ENCODE measurements around the gene SS18L1. TPM values are rescaled to one million over a fixed set of nuclear protein-coding genes. Genes with fewer than 3 reads are reported as not detected.

SS18L1 gene
- total RNA-seq, 3 donors from 2014 or later (not counting 1 experiment from before 2014, with no cell fraction given): 19.1 to 26.0 (median 23.7) TPM

DNA sequence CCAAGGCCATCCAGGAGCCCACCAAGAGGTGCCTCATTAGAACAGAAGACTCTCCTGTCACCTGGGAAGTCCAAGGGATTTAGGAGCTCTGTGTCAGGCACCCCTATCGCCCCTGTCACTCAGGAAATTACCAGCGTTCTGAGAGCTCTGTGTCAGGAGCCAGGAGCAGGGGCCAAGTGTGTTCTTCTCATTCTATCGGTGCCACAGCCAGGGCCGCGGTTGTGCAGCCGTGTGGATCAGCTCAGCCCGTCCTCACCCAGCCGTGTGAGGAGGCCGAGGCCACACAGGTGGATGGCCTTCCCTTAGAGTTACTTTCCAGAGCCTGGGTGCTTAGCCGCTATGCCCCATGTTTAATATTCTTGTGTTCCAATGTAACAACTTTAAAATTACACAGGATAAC lies 49.1 kb downstream of the SS18L1 start:
- H3K9me3 Mint-ChIP-seq: no peaks in the 10 kb centered on the region
- intact Hi-C loops (cut with micrococcal nuclease): no loop called here
- no peaks in the 10 kb centered on the region for H3K27me3 Mint-ChIP-seq (ENCODE audit: low read depth in 2 of 2)
- H3K27ac Mint-ChIP-seq: no peak overlapping the region
- no peak for TF ChIP-seq CTCF (IDR thresholded peaks at IDR 0.05)
- no peak overlapping the region for H3K27ac ChIP-seq (ENCODE audit: low read length)
- peaks cover 18% of the 10 kb centered on the region for H3K36me3 ChIP-seq (ENCODE audit: control insufficient read depth, insufficient read depth, low read length)
- H3K4me3 ChIP-seq (ENCODE audit: low read length): no peak overlapping the region
- H3K27me3 ChIP-seq (ENCODE audit: control insufficient read depth, insufficient read depth, low read length): no peaks in the 10 kb centered on the region
- H3K36me3 Mint-ChIP-seq: no peaks in the 10 kb centered on the region
- H3K4me1 Mint-ChIP-seq: peaks cover 0 to 4% of the 10 kb centered on the region in 2 donors
- ATAC-seq: no peak
- no peaks in the 10 kb centered on the region for H3K4me1 ChIP-seq (ENCODE audit: control insufficient read depth, insufficient read depth, low read length)
- WGBS (ENCODE audit: insufficient coverage): 92% methylated on average over 10 of the region's 10 CpGs
- H3K9me3 ChIP-seq (ENCODE audit: control insufficient read depth, insufficient read depth, low read length): no peaks in the 10 kb centered on the region
- no peak for DNase-seq
- no peak overlapping the region for H3K4me3 Mint-ChIP-seq

DNA sequence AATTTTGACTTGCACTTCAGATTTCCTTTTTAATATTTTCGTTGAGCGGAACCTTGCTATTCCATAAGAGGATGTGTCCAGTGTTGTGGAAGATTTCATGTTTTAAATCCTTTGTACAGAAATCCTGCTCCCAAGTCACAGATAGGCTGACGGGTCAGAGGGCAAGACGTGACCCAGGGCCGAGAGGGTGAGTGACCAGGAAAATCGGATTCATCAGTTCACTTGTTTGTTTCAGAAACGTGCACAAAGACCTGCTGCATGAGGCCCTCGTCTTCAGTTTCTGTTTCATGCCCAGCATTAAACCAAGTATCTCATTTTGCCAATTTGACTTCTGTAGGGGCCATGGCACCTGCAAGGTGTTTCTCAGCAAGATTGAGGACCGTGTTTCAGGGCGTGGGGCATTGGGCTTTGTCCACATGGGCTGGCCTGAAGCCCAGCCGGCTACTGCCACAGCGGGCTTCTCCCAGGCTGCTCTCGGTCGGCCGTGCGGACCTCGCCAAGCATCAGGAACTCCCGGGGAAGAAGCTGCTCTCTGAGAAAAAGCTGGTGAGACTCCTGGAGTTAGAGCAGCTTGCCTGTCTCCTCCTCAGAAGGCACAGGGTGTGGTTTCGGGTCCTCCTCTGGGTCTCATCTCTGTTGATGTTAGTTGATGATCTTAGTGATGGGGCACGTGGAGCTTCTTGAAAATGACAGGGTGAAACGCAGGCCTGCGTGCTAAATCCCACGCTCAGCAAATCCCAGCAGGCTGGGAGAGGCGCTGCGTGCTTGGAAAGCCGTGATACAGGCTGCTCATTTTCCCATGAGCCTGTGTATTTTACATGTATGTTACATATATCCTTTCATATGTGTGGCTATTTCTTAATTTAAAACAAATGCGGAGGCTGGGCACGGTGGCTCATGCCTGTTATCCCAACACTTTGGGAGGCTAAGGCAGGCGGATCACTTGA lies 49.8 kb downstream of the SS18L1 start:
- no peak overlapping the region for H3K27ac Mint-ChIP-seq
- H3K4me3 ChIP-seq (ENCODE audit: low read length): no peak overlapping the region
- H3K36me3 ChIP-seq (ENCODE audit: control insufficient read depth, insufficient read depth, low read length): peaks cover 26% of the 10 kb centered on the region
- no peaks in the 10 kb centered on the region for H3K27me3 Mint-ChIP-seq (ENCODE audit: low read depth in 2 of 2)
- no peak for TF ChIP-seq CTCF (IDR thresholded peaks at IDR 0.05)
- no peaks in the 10 kb centered on the region for H3K27me3 ChIP-seq (ENCODE audit: control insufficient read depth, insufficient read depth, low read length)
- intact Hi-C loops (cut with micrococcal nuclease): no loop called here
- no peaks in the 10 kb centered on the region for H3K4me1 ChIP-seq (ENCODE audit: control insufficient read depth, insufficient read depth, low read length)
- H3K9me3 Mint-ChIP-seq: no peaks in the 10 kb centered on the region
- ATAC-seq (no peak), DNase-seq (no peak)
- no peaks in the 10 kb centered on the region for H3K9me3 ChIP-seq (ENCODE audit: control insufficient read depth, insufficient read depth, low read length)
- peaks cover 0 to 4% of the 10 kb centered on the region in 2 donors for H3K4me1 Mint-ChIP-seq
- no peak overlapping the region for H3K27ac ChIP-seq (ENCODE audit: low read length)
- no peak overlapping the region for H3K4me3 Mint-ChIP-seq
- H3K36me3 Mint-ChIP-seq: no peaks in the 10 kb centered on the region
- WGBS (ENCODE audit: insufficient coverage): 96% methylated on average over 28 of the region's 29 CpGs

GRCh38 chr20:62195075-62195405 lies 51.5 kb downstream of the SS18L1 start:
- Histone ChIP-seq H3K36me3 (ENCODE audit: control insufficient read depth, insufficient read depth, low read length) (peaks cover 33% of the 10 kb centered on the region), H3K4me3 (ENCODE audit: low read length) (no peak overlapping the region), H3K4me1 (ENCODE audit: control insufficient read depth, insufficient read depth, low read length) (no peaks in the 10 kb centered on the region), H3K27ac (ENCODE audit: low read length) (no peak overlapping the region), H3K9me3 (ENCODE audit: control insufficient read depth, insufficient read depth, low read length) (no peaks in the 10 kb centered on the region), H3K27me3 (ENCODE audit: control insufficient read depth, insufficient read depth, low read length) (no peaks in the 10 kb centered on the region)
- Mint-ChIP-seq H3K4me1 (peaks cover 0 to 4% of the 10 kb centered on the region in 2 donors), H3K27me3 (ENCODE audit: low read depth in 2 of 2) (no peaks in the 10 kb centered on the region), H3K36me3 (no peaks in the 10 kb centered on the region), H3K27ac (peak overlapping the region in 1 of 2 donors; percentile 58), H3K9me3 (no peaks in the 10 kb centered on the region), H3K4me3 (no peak overlapping the region)
- ATAC-seq: no peak
- WGBS (ENCODE audit: insufficient coverage): 43% methylated on average over 7 of the region's 8 CpGs
- intact Hi-C loops (cut with micrococcal nuclease): no loop called here
- TF ChIP-seq CTCF (IDR thresholded peaks at IDR 0.05): no peak
- DNase-seq: no peak

Data from natural killer cell (primary cell).